Hematopoietic multipotent progenitor cell (in vitro differentiated cells): ENCODE results near the gene TECPR2. TPM values are rescaled to one million over a fixed set of nuclear protein-coding genes. Genes with fewer than 3 reads are reported as not detected.

Experiments
- DNase-seq, 3 donors: peaks; one replicate each; pipeline ENCODE4 v3.0.0-alpha.2; 2011 to 2015; ENCODE audit warnings: low read depth in 2 of 3, low spot score in 2 of 3
- total RNA-seq: library from RNA; depleted of rRNA; stranded (reverse); fragments of >200 nt; gene quantifications from one replicate; pipeline ENCODE4 v1.2.3, GENCODE V29; 2012

TECPR2 gene, protein sequence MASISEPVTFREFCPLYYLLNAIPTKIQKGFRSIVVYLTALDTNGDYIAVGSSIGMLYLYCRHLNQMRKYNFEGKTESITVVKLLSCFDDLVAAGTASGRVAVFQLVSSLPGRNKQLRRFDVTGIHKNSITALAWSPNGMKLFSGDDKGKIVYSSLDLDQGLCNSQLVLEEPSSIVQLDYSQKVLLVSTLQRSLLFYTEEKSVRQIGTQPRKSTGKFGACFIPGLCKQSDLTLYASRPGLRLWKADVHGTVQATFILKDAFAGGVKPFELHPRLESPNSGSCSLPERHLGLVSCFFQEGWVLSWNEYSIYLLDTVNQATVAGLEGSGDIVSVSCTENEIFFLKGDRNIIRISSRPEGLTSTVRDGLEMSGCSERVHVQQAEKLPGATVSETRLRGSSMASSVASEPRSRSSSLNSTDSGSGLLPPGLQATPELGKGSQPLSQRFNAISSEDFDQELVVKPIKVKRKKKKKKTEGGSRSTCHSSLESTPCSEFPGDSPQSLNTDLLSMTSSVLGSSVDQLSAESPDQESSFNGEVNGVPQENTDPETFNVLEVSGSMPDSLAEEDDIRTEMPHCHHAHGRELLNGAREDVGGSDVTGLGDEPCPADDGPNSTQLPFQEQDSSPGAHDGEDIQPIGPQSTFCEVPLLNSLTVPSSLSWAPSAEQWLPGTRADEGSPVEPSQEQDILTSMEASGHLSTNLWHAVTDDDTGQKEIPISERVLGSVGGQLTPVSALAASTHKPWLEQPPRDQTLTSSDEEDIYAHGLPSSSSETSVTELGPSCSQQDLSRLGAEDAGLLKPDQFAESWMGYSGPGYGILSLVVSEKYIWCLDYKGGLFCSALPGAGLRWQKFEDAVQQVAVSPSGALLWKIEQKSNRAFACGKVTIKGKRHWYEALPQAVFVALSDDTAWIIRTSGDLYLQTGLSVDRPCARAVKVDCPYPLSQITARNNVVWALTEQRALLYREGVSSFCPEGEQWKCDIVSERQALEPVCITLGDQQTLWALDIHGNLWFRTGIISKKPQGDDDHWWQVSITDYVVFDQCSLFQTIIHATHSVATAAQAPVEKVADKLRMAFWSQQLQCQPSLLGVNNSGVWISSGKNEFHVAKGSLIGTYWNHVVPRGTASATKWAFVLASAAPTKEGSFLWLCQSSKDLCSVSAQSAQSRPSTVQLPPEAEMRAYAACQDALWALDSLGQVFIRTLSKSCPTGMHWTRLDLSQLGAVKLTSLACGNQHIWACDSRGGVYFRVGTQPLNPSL (N-terminal part only)
- total RNA-seq: 9.4 TPM

DNA sequence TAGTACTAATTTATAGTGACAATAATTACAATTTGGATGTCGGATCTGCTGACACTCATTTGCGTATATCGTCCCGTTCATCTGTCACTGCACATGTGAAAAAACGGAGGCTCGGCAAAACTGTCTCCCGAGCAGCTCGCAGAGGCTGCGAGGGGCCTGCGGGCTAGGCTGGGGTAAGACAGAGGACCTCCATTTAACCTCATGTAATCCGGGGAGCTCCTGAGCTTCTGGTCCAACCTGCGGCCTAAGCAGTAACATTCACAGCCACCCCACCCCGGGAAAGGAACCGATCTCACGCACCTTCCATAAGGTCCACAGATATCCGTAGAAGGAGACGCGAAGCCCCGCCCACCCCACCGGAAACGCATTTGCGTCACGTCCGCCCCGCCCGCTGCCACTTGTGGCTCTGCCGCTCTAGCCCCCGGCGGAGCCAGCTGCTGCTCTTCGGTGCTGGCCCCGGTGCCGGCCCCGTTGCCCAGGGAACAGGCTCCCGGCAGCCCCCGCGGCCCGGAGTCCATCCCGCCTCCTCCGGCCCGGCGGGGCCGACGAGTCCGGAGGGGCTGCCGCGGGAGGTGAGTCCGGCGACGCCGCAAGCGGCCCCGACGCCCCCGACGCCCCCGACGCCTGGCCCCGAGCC lies at the start of gene TECPR2, which contains the start of gene CINP:
TSS of gene TECPR2 (plus strand) at position 397 of the 637 bp plus-strand sequence. CDS start 13,781 bp downstream, outside the sequence.
TSS of gene CINP (minus strand) at position 346 of the 637 bp plus-strand sequence. CDS start at position 307, 39 bp downstream.
- DNase-seq: peak; percentile 87 to 95 (median 94)

DNA sequence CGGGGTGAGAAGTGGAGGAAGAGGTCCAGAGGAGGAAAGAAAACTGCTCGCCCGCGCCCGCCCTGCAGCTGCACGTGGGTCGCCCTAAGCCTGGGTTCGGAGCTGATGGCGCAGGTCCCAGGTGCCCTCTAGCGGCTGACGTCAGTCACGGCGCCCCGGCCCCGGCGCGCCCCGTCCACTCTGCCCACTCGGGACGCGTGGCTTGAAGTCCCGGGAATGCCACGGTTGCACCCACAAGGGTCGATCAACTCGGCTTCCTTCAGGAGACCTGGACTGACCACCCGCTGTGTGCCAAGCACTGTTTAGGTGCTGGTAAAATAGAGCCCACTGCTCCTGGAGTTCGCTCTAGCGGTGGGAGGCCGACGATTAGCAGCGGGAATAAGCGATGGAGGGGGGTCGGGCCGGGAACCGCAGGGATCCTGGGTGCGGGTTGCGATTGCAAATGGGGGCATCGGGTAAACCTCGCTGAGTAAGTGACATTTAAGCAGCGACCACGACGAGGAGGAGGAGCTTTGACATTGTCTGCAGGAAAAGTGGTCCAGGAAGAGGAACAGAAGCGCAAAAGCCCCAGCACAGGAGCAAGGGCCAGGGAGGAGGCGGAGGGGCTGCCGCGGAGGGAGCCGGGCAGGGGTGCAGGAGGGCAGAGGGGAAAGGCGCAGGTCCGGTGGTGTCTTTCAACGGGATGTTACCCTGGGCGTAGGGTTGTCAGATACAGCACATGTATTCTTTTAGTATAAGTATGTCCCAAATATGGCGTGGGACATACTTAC lies 48.3 kb upstream of the TECPR2 start:
- DNase-seq: peak; percentile 57 to 81 (median 80)

DNA sequence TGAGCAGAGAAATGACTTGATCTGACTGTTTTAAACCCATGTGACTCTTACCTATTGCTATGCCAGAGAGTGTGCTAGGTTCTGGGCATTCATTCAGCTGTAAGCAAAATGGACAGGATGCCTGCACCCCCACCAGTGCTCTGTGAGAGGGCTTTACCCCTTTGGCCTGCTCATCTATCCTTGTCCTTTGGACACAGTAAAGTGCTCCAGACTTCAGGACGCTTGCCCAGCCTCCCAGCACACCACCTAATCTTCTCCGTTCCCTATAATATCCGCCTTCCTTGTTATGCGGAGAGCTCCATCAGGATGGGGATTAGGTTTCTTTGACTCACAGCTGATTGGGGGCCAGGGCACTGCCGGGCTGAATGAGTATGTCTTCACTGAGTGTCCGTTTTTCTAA lies 47.6 kb upstream of the TECPR2 start:
- DNase-seq: no peak

DNA sequence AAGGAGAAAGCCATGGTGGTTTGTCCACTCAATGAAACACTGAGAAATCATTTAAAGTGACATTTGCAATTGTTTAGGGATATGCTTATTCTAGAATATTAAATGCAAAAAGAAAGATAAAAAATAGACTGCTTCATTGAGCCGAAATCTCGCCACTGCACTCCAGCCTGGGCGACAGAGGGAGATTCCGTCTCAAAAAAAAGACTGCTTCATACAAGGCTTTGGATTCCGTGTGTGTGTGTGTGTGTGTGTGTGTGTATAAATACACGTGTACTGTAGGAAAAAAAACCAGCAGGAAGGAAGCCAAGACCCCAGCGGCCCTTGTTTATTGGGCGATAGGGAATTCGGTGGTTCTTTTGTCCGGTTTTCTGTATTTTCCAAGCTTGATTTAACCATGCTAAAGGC lies 46.4 kb upstream of the TECPR2 start:
- DNase-seq: peak in 2 of 3 donors; percentile 61 to 72

DNA sequence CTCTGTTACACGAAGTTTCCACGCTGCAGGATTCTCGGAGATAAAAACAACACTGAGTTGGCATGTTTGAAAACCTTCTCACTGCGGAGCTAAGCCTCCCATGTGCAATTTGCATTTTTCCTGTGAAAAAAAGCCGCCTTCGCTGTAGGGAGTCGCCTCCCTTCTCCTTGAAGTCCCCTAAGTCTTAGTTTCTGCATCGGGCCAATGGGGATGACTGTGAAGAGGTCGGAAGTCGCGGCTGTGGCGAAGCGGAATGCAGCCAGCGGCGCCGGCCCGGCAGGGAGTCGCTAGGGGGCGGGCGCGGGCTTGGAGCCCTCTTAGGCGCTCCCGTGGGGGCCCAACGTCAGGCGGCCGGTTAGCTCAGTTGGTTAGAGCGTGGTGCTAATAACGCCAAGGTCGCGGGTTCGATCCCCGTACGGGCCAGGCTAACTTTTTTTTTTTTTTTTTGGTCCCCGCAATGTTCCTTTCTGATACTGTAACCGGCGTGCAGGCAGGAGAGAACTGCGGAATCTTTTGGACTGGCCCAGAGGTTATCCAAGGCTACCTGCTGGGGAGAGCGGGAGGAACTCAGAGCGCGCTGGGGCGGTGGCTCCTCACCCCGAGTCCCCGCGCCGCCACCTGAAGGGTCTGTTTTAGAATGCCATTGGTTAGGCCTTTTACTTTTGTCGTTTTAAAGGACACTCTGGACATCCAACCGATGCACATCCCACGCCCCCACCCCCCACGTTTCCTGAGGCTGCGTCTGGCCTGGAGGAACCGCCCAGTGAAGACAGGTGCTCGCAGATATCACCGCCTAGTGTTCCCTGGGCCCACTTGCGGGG lies 45.8 kb upstream of the TECPR2 start:
- peak; percentile 86 to 92 (median 89) for DNase-seq

DNA sequence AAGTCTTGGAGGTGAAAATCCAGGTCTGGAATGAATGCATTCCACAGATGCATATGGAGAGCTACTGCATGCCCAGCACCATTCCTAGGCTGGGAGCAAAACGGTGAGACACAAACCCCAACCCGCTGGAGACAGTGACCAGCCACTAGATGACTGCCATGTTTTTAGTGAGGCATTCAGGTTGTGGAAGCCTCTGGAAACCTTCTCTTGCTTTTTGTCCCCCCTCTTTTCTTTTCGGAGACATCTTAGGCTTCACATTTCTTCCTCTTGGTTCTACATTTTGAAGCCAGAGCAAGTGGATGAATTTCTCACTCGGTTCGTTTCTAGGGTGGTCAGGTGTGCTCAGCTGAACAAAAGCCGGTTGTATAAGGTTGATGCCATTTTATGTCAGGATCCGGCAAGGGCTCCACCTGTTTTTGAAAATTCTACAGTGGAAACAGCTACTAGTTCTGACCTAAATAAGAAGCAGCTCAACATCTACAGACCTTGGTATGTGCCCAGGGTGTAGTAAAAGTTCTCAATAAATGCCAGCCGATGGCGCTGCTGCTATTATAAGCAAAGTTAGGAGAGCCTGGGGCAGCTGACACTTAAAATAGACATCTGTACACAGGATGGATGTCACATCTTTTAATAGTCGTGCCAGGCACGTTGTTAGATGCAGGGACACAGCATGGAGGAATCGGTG lies 45.0 kb upstream of the TECPR2 start:
- DNase-seq: peak in 1 of 3 donors; percentile 62

DNA sequence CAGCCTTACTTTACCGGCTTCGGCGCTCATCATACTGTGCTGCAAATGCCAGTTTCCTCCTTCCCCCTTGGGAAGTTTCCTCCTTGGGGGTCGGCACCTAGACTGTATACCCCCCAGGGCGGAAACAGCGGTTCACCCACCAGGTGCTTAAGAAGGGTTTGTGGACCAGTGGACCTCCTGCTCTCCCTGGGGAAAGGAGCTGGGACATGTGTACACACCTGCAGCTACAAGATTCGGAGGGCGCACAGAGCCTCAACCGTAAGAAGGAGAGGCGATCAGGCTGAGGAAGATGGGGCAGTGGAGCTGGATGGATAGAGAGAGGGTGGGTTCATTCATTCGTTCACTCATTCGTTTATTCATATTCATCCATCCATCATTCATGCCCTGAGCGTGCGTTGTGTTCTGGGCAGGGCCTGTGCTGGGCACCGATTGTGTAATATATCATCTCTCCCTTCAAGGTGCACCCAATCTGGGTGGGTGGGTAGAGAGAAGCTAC lies 43.9 kb upstream of the TECPR2 start:
- DNase-seq: no peak

DNA sequence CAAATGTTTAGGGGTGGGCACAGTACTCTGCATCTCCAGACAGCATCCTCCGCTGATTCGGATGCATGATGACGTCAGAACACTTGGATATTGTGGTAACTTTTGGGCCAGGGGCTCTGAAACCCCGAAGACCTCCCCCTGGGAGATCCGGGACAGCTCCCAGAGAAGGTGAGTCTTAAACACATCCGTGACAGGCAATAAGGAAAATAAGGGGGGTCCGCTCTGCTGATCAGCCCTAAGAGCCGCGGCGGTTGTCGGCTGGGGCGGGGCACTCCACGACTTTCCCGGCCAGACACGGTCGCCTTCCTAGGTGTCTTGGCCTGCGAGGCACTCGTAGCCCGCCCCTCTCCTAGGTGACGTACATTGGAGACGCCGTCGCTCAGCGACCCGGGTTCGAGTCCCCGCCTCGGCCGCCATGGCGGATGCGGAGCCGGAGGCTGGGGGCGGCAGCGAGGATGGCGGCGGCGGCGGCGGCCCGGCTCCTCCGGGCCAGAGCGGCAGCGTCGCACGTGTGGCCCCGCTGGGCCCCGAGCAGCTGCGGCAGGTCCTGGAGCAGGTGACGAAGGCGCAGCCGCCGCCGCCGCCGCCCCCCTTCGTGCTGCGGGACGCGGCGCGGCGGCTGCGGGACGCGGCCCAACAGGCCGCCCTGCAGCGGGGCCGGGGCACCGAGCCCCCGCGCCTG lies 43.2 kb upstream of the TECPR2 start, which contains the start of gene ZNF839:
TSS of gene ZNF839 (plus strand) at position 396 of the 682 bp plus-strand sequence. CDS start at position 416, 20 bp downstream.
- DNase-seq: peak; percentile 88 to 94 (median 90)

DNA sequence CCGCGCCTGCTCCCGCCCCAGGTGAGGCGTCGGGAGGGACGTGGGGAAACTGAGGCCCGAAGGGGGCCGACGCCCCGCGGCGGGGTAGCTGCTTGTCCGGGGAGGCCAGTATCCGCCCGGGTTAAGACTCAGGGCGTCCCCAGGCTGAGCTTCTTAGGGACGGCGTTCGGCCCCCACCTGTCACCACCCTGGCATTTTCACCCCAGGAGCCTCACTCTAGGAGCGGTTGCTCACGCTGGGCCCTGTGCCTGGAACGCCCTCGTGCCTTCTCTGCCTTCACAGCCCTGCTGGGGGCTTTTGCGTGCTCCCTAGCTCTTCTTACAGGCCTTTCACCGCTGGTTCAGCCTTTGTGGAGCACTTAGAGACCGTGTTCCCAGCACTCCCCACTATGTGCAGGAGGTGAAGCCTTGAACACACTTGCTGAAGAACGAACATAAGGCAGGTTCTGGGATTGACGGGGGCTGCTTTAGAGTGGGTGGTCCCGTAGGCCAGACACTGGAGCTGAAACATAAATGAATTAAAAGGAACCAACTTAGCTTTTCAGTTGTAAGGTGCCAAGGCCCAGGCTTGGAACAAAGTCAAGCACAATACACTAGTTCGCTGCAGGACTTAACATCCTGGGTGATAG lies 42.6 kb upstream of the TECPR2 start:
- peak; percentile 50 to 65 (median 54) for DNase-seq

DNA sequence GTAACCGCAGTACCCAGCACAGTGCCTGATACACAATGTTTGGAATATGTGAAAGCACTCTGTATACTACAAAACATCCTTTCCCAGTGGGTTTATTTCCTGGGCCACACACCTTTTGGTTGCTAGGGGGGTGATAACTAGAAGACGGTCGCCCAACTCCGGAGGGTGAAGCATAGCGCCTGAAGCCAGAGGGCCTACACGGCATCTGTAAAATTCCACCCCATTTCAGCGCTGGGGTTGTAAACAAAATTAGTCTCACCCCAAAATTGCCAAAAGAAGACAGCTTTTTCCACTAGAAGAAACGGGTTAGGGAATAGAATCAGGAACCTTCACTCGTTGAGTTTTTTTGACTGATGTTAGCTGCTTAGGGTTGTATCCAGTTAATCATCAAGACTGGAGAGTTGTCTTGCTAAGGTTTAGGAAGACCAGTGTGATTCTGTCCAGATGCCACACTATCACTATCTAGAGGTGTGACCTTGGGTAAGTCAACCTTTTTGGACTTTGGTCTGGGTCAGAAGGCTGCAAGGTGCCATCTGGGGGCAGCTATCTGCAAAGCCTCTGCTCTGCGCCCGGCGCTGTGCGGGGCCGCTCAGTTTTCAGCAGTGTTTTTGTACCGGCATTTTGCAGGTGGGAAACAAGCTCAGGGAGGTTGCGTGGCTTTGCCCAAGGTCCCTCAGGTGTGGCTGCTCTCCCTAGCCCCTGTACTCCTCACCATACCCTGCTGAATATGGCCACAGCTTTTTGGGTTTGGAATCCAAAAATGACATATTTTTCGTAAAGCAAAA lies 41.9 kb upstream of the TECPR2 start:
- no peak for DNase-seq

DNA sequence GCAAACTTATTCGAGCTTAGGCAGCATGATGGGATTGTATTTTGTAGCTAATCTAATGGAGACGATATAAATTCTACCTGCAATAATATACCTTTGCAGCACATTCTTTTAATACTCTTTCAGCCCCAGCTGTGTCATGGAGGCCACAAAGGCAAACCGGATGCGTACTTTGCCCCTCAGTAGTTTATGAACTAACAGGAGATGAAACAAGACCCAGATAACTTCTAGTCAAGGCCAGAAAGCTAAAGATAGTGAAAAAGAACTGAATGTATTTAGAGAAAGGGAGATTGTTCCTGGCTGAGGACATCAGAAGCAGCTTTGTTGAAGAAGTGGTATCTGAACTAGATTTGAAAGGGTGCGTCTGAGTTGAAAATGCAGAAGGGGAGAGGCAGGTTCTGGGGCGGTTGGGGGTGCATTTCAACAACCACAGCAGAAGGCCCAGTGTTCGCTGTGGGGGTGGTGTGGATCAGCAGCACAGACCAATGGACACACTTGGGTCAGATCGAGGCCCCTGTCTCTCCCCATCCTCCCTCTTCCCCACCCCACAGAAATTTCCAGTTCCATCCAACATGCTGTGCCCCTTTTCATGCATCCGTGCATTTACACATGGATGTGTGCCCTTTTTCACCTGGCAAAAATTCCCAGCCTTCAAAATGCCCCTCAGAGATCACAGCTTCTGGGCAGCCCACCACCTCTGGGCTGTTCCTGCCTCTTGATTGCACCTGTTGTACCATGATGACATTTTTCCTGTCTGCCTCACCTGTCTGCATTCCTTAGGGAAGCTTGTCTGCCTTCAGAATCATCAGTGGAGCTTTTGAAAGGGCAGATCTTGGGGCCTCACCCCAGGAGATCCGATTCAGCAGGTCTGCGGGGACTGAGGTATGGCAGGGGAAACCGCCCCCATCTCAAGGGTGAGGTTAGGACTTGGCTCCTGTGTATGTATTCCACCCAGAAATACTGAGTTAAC lies 41.0 kb upstream of the TECPR2 start:
- no peak for DNase-seq

DNA sequence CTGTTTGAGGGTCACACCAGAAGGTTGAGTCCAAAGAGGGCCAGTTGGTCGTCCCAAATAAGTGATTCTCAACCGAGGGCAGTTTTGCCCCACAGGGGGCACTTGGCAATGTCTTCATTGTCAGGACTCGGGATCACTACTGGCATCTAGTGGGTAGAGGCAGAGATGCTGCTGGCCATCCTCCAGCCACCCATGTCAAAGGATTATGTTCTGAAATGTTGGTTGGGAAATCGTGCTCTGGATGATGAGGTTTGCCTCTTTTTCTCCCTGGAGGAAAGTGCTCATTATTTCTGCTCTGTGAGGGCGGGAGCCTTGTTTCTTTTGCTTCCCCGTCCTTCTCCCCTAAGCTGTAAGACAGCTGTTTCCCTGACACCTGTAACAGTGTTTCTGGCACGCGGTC lies 39.6 kb upstream of the TECPR2 start:
- DNase-seq: peak in 2 of 3 donors; percentile 69 to 82

DNA sequence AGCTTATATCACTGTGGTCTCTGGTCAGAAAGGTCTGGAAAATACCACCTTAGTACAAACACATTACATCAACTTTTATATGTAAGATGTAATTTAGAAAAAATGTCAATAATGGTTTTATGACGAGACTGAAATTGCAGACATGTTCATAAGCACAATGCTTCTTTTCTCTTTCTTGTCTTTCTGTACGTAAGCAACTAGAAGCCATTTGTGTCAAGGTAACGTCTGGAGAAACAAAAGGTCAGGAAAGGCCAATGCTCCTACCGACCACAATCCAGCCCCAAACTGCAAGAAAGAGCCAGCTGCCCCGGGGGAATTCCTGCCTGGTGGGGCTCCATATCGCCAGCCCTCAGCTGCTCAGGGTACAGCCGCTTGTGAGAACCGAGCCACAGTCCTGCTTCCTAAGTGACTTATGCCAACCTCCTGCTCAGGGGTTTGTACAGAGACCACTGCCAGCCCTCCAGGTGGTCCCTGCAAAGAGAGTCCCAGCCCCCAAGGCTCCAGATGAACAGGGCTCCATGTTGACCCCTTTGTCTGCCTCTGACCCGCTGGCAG lies 36.9 kb upstream of the TECPR2 start:
- no peak for DNase-seq

DNA sequence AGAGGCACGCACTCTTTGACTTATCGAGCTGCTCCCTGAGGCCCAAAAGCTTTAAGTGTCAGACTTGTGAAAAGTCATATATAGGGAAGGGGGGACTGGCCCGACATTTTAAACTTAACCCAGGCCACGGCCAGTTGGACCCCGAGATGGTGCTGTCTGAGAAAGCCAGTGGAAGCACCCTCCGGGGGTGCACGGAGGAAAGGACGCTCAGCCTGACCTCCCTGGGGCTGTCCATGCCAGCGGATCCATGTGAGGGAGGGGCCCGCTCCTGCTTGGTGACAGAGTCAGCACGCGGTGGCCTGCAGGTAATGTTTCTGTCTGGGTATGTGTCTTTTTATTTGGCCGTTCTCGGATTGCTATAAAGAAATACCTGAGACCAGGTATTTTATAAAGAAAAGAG lies 36.2 kb upstream of the TECPR2 start:
- DNase-seq: no peak
